ENCODE results near the gene RUBCNL. TPM values are rescaled to one million over a fixed set of nuclear protein-coding genes. Genes with fewer than 3 reads are reported as not detected.

Gene RUBCNL
- total and polyA plus RNA-seq, 2 donors (not counting 3 experiments of a cell fraction or from before 2014, with no cell fraction given): not detected

- no peak for DNase-seq (ENCODE audit: low read depth, low spot score)
- H3K9me1 ChIP-seq (replicated peaks; ENCODE audit: control insufficient read depth, extremely low read depth, insufficient read depth, low read length): no peaks in the 10 kb centered on the region
- ChIA-PET CTCF (no interaction called here), POLR2A (no interaction called here)
- no peaks in the 10 kb centered on the region for H3K27me3 ChIP-seq (ENCODE audit: control insufficient read depth in 2 of 2, insufficient read depth in 2 of 2, low read length in 2 of 2)
- H3K27ac ChIP-seq (ENCODE audit: insufficient read depth, low read depth, low read length): no peak overlapping the region
- H3K9me3 ChIP-seq (replicated peaks; ENCODE audit: control insufficient read depth, insufficient read depth, low read length): no peaks in the 10 kb centered on the region
- intact Hi-C loops (cut with micrococcal nuclease) (no loop called here), dilution Hi-C loops (cut with MboI; ENCODE audit: extremely low pct_ligation_motif_present, low sequenced_read_pairs) (no loop called here)
- H3K36me3 ChIP-seq (ENCODE audit: control insufficient read depth in 2 of 2, extremely low read depth in 1 of 2, insufficient read depth in 2 of 2, low read length in 2 of 2): no peaks in the 10 kb centered on the region
- H2AFZ ChIP-seq (ENCODE audit: low read depth, low read length): no peak overlapping the region
- no peak overlapping the region for H3K4me2 ChIP-seq (ENCODE audit: insufficient read depth, low read length)
- no peak for TF ChIP-seq MAX (IDR thresholded peaks at IDR 0.05; ENCODE audit: insufficient read depth, insufficient read length)
- no peak for TF ChIP-seq JUN (IDR thresholded peaks at IDR 0.05; ENCODE audit: borderline replicate concordance, insufficient read depth, insufficient read length, low read depth)
- no peak for TF ChIP-seq CTCF (IDR thresholded peaks at IDR 0.05; ENCODE audit: extremely low read depth in 1 of 2, insufficient read depth in 1 of 2, low read depth in 1 of 2, low read length in 2 of 2)
- no peak for TF ChIP-seq GATA2 (IDR thresholded peaks at IDR 0.05; ENCODE audit: insufficient read depth, insufficient read length, low read depth, low read length)
- TF ChIP-seq POLR2AphosphoS5 (IDR thresholded peaks at IDR 0.05; ENCODE audit: insufficient read depth, low read depth, low read length): no peak
- no peak for TF ChIP-seq EZH2 (IDR thresholded peaks at IDR 0.05; ENCODE audit: borderline replicate concordance, low read depth, low read length, severe bottlenecking)
- no peak for TF ChIP-seq FOS (IDR thresholded peaks at IDR 0.05; ENCODE audit: borderline replicate concordance, insufficient read depth, low read length)
- TF ChIP-seq POLR2A (IDR thresholded peaks at IDR 0.05; ENCODE audit: low read depth, low read length): no peak
- TF ChIP-seq MYC (IDR thresholded peaks at IDR 0.05; ENCODE audit: low read depth, low read length): no peak
- H3K9ac ChIP-seq (replicated peaks; ENCODE audit: extremely low read depth, insufficient read depth, low read length): no peak overlapping the region
- no peaks in the 10 kb centered on the region for H3K4me1 ChIP-seq (ENCODE audit: control insufficient read depth, extremely low read depth, insufficient read depth, low read length)
- FAIRE-seq: no peak
- no peaks in the 10 kb centered on the region for H3K79me2 ChIP-seq (ENCODE audit: control insufficient read depth, insufficient read depth, low read length)
- no TSS peak for BruUV-seq (replicated peaks)
- no peaks in the 10 kb centered on the region for H4K20me1 ChIP-seq (replicated peaks; ENCODE audit: control insufficient read depth, extremely low read depth, insufficient read depth, low read length)
- no peak overlapping the region for H3K4me3 ChIP-seq (replicated peaks in 1 of 3; ENCODE audit: insufficient read depth in 1 of 3, low read depth in 1 of 3, low read length in 3 of 3)
Measured at GRCh38 chr13:46361276-46361934, 25.6 kb downstream of the RUBCNL start.
